ENCODE data around the gene SLC16A8. TPM values are rescaled to one million over a fixed set of nuclear protein-coding genes. Genes with fewer than 3 reads are reported as not detected.
A peak's percentile ranks its signal among the peaks of the same experiment; 100 is the strongest.

Gene SLC16A8
- total RNA-seq, 2 donors from 2014 or later, result 0.39 TPM; not detected in 1

DNA sequence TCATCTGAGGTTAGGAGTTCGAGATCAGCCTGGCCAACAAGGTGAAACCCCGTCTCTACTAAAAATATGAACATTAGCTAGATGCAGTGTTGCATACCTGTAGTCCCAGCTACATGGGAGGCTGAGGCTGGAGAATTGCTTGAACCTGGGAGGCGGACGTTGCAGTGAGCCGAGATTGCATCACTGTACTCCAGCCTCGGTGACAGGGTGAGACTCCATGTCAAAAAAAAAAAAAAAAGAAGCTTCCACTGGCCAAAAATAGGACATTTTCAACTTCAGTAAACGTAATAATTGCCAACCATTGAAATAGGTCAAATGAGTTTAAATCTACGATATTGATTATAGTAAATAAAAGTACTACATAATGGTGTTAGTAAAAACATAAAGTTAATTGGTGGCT, 19.7 kb upstream of the SLC16A8 start:
- no peak for ATAC-seq
- H3K36me3 Mint-ChIP-seq, result no peaks in the 10 kb centered on the region
- H3K27ac Mint-ChIP-seq, result no peak overlapping the region

DNA sequence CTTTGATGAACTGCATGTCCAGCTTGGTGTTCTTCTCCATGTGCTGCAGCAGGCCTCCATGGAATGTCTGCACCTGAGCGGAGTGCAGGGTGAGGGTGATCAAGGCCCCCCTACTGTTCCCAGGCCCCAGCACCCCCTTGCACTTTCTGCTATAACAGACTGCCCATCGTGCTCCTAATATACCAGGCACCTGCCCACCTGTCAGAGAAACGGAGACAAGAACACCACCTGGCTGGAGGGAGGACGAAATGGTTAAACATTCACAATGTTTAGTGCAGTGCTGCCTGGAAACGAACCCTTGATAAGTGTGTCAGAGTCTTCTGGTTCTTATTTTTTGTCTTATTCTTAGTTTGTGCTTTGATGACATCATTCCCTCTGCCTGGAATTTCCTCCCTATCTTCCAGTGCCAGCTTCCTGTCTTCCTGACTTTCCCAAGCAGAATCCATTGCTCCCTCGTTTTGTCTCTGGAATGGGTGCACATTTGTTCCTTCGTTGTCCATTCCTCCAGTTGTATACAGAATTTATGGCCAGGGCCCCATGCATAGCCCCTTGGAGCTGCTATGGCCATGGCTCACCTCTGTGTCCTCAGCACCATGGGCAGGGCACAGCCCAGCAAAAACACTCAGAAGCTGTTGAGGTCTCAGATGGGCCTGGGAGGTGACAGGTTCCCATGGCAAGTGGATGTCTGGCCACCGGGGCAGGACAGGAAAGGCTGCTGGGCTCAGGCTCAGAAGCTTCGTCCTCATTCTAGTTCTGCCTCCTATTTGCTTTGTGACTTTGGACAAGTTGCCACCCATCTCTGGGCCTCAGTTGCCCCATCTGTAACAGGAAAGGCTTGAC, 14.6 kb upstream of the SLC16A8 start:
- no peaks in the 10 kb centered on the region for H3K9me3 Mint-ChIP-seq
- H3K36me3 Mint-ChIP-seq, result no peaks in the 10 kb centered on the region
- DNase-seq (ENCODE audit: low spot score in 2 of 2), result no peak
- no peak for ATAC-seq
- no peak overlapping the region for H3K27ac Mint-ChIP-seq

More for the DNA sequence above, 19.7 kb upstream of the SLC16A8 start:
- no peaks in the 10 kb centered on the region for H3K9me3 Mint-ChIP-seq
- no peak for DNase-seq (ENCODE audit: low spot score in 2 of 2)

DNA sequence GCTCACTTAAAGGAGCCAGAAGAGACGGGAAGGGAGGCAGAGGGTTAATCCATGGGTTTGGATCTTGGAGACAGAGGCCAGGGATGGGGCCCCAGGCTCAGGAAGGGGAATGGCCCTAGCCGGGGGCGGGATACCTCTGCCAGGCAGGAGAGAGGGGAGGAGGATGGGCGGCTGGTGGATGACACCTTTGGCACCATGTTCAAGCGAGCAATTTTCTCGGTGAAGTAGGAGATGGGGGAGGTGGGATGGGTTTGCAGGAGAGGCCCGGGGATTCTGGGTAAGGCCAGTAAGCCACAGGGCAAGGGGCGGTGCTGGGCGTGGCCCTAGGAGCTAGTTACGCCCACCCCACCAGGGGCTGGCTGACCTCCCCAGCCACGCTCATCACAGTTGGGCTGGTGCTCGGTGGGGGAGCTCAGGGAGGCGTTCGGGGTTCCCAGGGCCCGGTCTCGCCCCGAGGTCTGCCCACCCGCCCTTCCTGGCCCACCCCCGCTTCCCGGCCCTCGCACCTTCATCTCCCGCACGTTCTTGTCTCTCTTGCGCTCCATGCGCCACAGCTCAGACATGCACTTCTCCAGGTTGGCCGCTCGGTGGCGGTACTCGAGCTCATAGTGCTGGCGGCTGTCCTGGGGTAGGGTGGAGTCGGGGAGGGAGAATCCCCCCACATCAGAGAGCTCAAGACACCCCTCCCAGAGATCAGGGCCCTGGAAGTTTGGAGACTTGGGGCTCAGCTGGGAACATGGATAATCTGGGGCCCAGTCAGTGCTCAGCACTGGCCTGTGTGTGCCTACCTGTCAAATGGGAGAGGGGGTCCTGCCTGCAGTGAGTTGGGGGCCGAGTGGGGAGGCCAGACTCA, 13.8 kb upstream of the SLC16A8 start:
- no peaks in the 10 kb centered on the region for H3K9me3 Mint-ChIP-seq
- DNase-seq (ENCODE audit: low spot score in 2 of 2) (no peak), ATAC-seq (no peak)
- H3K27ac Mint-ChIP-seq, result peak overlapping the region in 1 of 2 donors; percentile 58
- H3K36me3 Mint-ChIP-seq, result no peaks in the 10 kb centered on the region

DNA sequence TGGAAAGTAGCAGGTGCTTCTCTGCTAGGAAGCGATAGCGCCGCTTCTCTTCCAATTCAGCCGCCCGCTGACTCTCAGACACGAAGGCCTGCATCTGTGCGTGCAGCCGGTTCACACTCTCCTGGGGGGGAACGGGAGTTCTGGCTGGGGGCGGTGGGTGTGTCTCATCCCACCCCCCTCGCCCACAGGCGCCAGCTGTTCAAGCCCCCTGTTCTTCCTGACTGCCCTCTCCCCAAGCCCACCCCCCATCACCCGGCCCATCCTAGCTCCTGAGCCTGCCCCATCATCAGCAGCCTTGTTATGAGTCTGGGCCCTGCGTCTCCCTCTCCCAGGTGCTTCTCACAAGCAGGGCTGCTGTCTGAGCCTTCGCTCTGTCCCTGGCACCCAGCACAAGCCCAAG, 13.1 kb upstream of the SLC16A8 start:
- no peak for DNase-seq (ENCODE audit: low spot score in 2 of 2)
- H3K9me3 Mint-ChIP-seq, result no peaks in the 10 kb centered on the region
- H3K27ac Mint-ChIP-seq, result peak overlapping the region in 1 of 2 donors; percentile 58
- no peaks in the 10 kb centered on the region for H3K36me3 Mint-ChIP-seq
- no peak for ATAC-seq

GRCh38 chr22:38089474-38089851, 5.5 kb upstream of the SLC16A8 start:
- Mint-ChIP-seq H3K27ac (no peak overlapping the region), H3K9me3 (no peaks in the 10 kb centered on the region), H3K36me3 (no peaks in the 10 kb centered on the region)
- DNase-seq (ENCODE audit: low spot score in 2 of 2), result no peak
- no peak for ATAC-seq

DNA sequence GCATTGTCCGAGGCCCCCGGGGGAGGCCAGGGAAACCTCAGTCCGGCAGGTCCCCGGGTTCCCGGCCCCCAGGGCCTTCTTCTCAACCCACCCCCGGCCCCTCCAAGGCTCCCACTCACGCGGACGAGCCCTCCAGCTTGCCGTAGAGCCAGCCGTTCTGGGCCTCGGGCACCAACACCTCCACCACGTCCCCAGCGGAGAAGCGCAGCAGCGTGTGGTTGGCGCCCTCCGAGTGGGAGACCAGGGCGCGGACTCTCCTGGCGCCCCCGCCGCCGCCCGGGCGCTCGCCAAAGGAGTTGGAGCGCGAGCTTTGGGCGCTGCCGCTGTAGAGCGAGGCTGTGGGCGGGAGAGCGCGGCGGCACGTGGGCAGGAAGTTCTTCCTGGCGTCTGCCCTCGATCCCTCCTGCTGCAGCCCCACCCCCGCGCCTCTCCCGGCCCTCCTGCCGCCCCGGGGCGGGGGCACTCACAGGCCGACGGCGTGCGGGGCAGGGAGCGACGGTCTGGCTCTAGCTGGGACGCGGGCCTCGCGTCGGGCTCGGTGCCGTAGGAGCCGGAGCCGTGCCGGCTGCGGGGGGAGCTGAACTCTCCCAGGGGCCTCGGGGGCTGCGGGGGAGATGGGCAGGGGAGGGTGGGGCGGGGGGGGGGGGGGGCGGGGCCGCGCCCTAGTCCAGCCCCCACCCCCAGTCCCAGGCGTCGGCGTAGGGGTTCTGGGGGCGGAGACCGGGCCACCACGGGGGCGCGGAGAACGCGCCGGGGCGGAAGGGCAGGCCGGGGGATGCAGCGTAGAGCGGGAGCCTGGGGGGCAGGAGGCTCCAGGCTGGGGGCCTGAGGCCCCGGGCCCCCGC, 4.9 kb upstream of the SLC16A8 start:
- Mint-ChIP-seq H3K9me3 (no peaks in the 10 kb centered on the region), H3K27ac (no peak overlapping the region), H3K36me3 (no peaks in the 10 kb centered on the region)
- ATAC-seq, result no peak
- no peak for DNase-seq (ENCODE audit: low spot score in 2 of 2)

GRCh38 chr22:38087855-38088254, 3.9 kb upstream of the SLC16A8 start:
- H3K36me3 Mint-ChIP-seq, result no peaks in the 10 kb centered on the region

GRCh38 chr22:38086942-38087341, 3.0 kb upstream of the SLC16A8 start:
- Mint-ChIP-seq H3K9me3 (no peaks in the 10 kb centered on the region), H3K27ac (no peak overlapping the region), H3K36me3 (no peaks in the 10 kb centered on the region)
- ATAC-seq (no peak), DNase-seq (ENCODE audit: low spot score in 2 of 2) (no peak)

More at GRCh38 chr22:38087855-38088254, 3.9 kb upstream of the SLC16A8 start:
- no peaks in the 10 kb centered on the region for H3K9me3 Mint-ChIP-seq
- no peak overlapping the region for H3K27ac Mint-ChIP-seq
- no peak for DNase-seq (ENCODE audit: low spot score in 2 of 2)
- no peak for ATAC-seq

DNA sequence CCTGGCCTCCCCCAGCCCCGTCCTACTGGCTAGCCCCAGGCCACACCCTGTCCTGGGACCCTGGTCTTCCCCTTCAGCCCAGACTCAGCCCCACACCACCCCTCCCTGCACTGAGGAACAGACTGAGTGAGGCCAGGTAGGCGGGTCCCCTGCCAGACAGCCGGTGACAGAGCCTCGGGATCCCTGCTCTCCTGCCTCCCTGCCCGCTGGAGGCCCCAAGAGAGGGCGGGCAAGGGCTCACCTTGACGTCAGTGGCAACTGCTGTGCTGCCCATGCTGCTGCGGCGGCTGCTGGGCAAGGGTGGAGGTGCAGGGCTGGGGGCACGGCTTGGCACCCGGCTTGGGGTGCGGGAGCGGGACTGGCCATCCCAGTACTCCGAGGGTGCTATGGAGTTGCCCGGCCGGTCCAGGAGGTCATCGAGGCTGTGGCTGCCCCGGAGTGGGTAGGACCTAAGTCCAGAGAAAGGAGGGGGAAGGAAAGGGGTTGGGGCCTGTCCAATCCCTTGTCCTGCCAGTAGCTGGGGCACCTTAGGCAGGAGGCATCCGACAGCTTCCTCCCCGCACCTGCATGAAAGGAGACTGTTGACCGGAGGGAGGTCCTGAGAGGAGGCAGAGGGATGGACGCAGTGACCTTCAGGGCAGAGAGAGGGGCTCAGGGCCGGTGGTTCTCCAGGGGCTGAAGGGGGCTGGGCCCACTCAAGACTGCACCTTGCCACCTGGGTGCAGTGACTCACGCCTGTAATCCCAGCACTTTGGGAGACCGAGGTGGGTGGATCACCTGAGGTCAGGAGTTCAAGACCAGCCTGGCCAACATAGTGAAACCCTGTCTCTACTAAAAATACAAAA, 2.2 kb upstream of the SLC16A8 start:
- Mint-ChIP-seq H3K36me3 (no peaks in the 10 kb centered on the region), H3K9me3 (no peaks in the 10 kb centered on the region)
- ATAC-seq, result no peak

GRCh38 chr22:38085501-38085900, 1.5 kb upstream of the SLC16A8 start:
- Mint-ChIP-seq H3K36me3 (no peaks in the 10 kb centered on the region), H3K9me3 (no peaks in the 10 kb centered on the region), H3K27ac (no peak overlapping the region)
- ATAC-seq (no peak), DNase-seq (ENCODE audit: low spot score in 2 of 2) (no peak)

More for the DNA sequence above, 2.2 kb upstream of the SLC16A8 start:
- H3K27ac Mint-ChIP-seq, result no peak overlapping the region
- DNase-seq (ENCODE audit: low spot score in 2 of 2), result no peak

- no peak overlapping the region for H3K27ac Mint-ChIP-seq
- H3K9me3 Mint-ChIP-seq, result no peaks in the 10 kb centered on the region
- ATAC-seq, result no peak
- H3K36me3 Mint-ChIP-seq, result no peaks in the 10 kb centered on the region
- no peak for DNase-seq (ENCODE audit: low spot score in 2 of 2)
Observed at GRCh38 chr22:38085056-38085455, 1.1 kb upstream of the SLC16A8 start.

- Mint-ChIP-seq H3K27ac (no peak overlapping the region), H3K9me3 (no peaks in the 10 kb centered on the region), H3K36me3 (no peaks in the 10 kb centered on the region)
- DNase-seq (ENCODE audit: low spot score in 2 of 2), result no peak
- ATAC-seq, result no peak
Observed at GRCh38 chr22:38082986-38083710, 836 bp downstream of the SLC16A8 start.

DNA sequence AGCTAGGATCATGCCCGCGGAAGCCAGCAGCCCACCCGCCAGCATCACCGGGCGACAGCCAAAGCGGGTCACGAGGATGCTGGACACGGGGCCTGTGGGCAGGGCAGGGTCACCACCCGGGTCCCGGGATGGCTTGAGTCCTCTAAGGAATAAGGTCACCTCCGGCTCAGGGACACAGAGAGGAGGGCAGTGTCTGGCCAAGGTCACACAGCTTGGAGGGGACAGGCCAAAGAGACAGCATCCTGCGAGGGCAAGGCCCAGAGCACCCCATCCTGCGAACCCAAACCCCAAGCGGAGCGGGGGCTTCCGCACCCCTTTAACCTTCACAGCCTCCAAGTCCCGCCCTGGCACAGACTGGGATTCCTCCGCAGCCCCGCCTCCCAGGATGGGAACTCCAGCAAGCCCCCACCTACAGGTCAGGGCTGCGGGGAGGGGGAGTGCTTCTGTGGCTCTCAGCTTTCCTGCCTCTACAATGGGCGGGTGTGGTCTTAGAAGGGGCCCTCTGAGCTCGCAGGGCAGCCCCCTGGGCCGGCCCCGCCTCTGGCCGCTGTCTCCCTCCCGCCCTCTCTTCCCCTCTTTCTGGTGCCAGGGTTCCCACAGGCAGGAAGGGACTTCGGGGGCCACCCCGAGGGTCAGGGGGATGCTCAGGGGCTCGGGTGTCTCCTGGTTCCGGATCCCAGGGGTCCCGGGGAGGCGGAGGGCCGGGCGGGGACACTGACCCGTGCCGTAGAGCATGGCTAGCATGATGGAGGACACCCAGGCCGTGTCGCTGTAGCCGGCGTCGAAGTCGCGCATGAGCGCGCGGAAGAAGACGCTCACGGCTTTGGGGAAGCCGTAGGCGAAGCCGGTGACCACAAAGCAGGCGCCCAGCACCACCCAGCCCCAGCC, 1.8 kb downstream of the SLC16A8 start:
- Mint-ChIP-seq H3K9me3 (no peaks in the 10 kb centered on the region), H3K27ac (no peak overlapping the region), H3K36me3 (no peaks in the 10 kb centered on the region)
- ATAC-seq (peak in 1 of 2 donors; percentile 16), DNase-seq (ENCODE audit: low spot score in 2 of 2) (no peak)

DNA sequence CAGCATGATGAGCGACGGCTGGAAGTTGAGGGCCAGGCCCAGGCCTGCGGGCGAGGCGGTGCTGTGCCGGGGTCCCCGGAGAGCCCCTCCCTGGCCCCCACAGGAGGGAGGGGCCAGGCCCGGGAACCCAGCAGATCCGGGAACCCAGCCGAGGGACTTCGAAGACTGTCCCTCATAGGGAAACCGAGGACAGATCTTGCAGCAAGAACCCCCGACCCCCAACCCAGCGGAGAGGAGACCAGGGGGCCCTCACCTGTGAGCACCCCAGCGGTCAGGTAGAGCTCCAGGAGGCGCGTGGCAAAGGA, 2.4 kb downstream of the SLC16A8 start:
- no peak for ATAC-seq
- H3K27ac Mint-ChIP-seq, result no peak overlapping the region

More for the DNA sequence above, 2.4 kb downstream of the SLC16A8 start:
- DNase-seq (ENCODE audit: low spot score in 2 of 2), result no peak
- Mint-ChIP-seq H3K36me3 (no peaks in the 10 kb centered on the region), H3K9me3 (no peaks in the 10 kb centered on the region)

All from activated naive CD4-positive, alpha-beta T cell treated with anti-CD3 and anti-CD28 coated beads, Interleukin-2, amount 50 U/mL, for 72 hours (primary cell).